ENCODE results near the gene CD2BP2. TPM values are rescaled to one million over a fixed set of nuclear protein-coding genes. Genes with fewer than 3 reads are reported as not detected.

CD2BP2 gene
- total and polyA plus RNA-seq, 9 of the 15 experiments (the other 6 are each of a cell fraction or from before 2014, with no cell fraction given): 3.9 to 51.1 (median 32.8) TPM

GRCh38 chr16:30381291-30382041, 26.4 kb upstream of the CD2BP2 start (continued):
- TF ChIP-seq, protein P1, sequence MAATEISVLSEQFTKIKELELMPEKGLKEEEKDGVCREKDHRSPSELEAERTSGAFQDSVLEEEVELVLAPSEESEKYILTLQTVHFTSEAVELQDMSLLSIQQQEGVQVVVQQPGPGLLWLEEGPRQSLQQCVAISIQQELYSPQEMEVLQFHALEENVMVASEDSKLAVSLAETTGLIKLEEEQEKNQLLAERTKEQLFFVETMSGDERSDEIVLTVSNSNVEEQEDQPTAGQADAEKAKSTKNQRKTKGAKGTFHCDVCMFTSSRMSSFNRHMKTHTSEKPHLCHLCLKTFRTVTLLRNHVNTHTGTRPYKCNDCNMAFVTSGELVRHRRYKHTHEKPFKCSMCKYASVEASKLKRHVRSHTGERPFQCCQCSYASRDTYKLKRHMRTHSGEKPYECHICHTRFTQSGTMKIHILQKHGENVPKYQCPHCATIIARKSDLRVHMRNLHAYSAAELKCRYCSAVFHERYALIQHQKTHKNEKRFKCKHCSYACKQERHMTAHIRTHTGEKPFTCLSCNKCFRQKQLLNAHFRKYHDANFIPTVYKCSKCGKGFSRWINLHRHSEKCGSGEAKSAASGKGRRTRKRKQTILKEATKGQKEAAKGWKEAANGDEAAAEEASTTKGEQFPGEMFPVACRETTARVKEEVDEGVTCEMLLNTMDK (IDR thresholded peaks at IDR 0.05; ENCODE audit: borderline replicate concordance, insufficient read depth, low read depth, low read length, poor library complexity, severe bottlenecking): no peak
- TF ChIP-seq HDAC8 (tag; IDR thresholded peaks at IDR 0.05): no peak
- no peak for TF ChIP-seq MEIS2 (IDR thresholded peaks at IDR 0.05; ENCODE audit: partially characterized antibody)
- TF ChIP-seq ASH1L (IDR thresholded peaks at IDR 0.05; ENCODE audit: borderline replicate concordance, low read depth, partially characterized antibody): no peak
- TF ChIP-seq CBX5 (IDR thresholded peaks at IDR 0.05; ENCODE audit: borderline replicate concordance, low read depth): no peak
- TF ChIP-seq ZNF589 (CRISPR knock-in tag; IDR thresholded peaks at IDR 0.05; ENCODE audit: low read depth): 0 out of 2 replicates have a peak, but pooled peaks have one; percentile 68
- no peak for TF ChIP-seq CCAR2 (IDR thresholded peaks at IDR 0.05; ENCODE audit: low read depth, low read length)
- TF ChIP-seq RFX5 (IDR thresholded peaks at IDR 0.05; ENCODE audit: low read depth, low read length): no peak
- TF ChIP-seq, protein P2, sequence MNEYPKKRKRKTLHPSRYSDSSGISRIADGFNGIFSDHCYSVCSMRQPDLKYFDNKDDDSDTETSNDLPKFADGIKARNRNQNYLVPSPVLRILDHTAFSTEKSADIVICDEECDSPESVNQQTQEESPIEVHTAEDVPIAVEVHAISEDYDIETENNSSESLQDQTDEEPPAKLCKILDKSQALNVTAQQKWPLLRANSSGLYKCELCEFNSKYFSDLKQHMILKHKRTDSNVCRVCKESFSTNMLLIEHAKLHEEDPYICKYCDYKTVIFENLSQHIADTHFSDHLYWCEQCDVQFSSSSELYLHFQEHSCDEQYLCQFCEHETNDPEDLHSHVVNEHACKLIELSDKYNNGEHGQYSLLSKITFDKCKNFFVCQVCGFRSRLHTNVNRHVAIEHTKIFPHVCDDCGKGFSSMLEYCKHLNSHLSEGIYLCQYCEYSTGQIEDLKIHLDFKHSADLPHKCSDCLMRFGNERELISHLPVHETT (CRISPR knock-in tag; conservative IDR thresholded peaks at IDR 0.05 in 1 of 2, IDR thresholded peaks at IDR 0.05 in 1 of 2): peak in 1 of 2 experiments; percentile 63; a peak in 1 of 4 replicates
- TF ChIP-seq HOXB6 (CRISPR knock-in tag; IDR thresholded peaks at IDR 0.05; ENCODE audit: borderline replicate concordance): no peak
- no peak for TF ChIP-seq ZNF707 (CRISPR knock-in tag; conservative IDR thresholded peaks at IDR 0.05)
- no peak for TF ChIP-seq ARID2 (IDR thresholded peaks at IDR 0.05)
- no peak for TF ChIP-seq MLX (CRISPR knock-in tag; conservative IDR thresholded peaks at IDR 0.05)
- TF ChIP-seq RCOR1 (IDR thresholded peaks at IDR 0.05; ENCODE audit: borderline replicate concordance in 1 of 2, low read depth in 2 of 2, low read length in 2 of 2): peak in 1 of 2 experiments; percentile 70; a peak in 2 of 4 replicates
- TF ChIP-seq HINFP (tag; conservative IDR thresholded peaks at IDR 0.05; ENCODE audit: low read depth): no peak
- TF ChIP-seq CCNT2 (IDR thresholded peaks at IDR 0.05; ENCODE audit: borderline replicate concordance, extremely low read depth, insufficient read length, low read depth, low read length): peak; percentile 43
- 0 out of 2 replicates have a peak, but pooled peaks have one; percentile 9 for TF ChIP-seq SOX6 (IDR thresholded peaks at IDR 0.05)
- TF ChIP-seq LARP7 (IDR thresholded peaks at IDR 0.05): no peak
- no peak for TF ChIP-seq GTF2F1 (IDR thresholded peaks at IDR 0.05; ENCODE audit: low read depth, low read length)
- TF ChIP-seq, protein P3, sequence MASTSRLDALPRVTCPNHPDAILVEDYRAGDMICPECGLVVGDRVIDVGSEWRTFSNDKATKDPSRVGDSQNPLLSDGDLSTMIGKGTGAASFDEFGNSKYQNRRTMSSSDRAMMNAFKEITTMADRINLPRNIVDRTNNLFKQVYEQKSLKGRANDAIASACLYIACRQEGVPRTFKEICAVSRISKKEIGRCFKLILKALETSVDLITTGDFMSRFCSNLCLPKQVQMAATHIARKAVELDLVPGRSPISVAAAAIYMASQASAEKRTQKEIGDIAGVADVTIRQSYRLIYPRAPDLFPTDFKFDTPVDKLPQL (IDR thresholded peaks at IDR 0.05; ENCODE audit: extremely low read depth, insufficient read length): peak; percentile 36
